22Rv1 (cell line): Measurements from ENCODE around the gene TLCD2.
A peak's percentile ranks its signal among the peaks of the same experiment; 100 is the strongest.
"Not testable (repeated sequence)": the region's sequence is repeated elsewhere in the genome, so short reads cannot be mapped to it uniquely, and the experiment has no call there.

Source experiments
- H3K27ac ChIP-seq: fragments of 450-650 bp; 2 replicates; pipeline ENCODE4 v1.5.1; 2017
- ZFX ChIP-seq: fragments of 450-650 bp; IDR thresholded peaks from 2 replicates; pipeline ENCODE4 v1.6.1; 2017; ENCODE audit warnings: antibody characterized with exemption, borderline replicate concordance
- TF ChIP-seq, protein P1 (sequence below): fragments of 450-650 bp; IDR thresholded peaks from 2 replicates; pipeline ENCODE4 v1.5.1; 2017; ENCODE audit warnings: mild to moderate bottlenecking

Gene TLCD2

DNA sequence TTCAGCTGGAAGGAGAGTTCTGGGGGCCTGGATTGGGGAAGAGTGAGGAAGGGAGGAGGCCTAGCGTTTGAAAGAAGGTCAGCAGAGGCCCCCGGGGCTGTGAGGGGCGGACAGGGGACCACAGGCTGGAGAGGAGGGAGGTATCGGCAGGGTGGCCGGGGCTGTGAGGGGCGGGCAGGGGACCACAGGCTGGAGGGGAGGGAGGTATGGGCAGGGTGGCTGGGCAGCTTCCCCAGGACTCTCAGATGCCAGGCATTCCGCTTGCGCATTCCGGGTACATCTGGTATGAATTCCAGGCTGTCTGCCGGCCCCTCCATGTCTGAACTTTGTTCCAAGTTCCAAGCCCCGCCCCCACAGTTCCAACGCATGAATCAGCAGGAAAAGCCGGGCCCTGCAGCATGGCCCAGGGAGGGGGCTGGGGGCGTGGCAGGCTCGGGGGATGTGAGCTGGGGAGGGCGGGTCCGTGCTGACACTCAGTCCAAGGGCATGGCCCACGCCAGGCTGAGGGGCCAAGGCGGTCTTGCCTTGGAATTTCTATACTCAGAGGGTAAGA is 4.3 kb upstream of the TLCD2 start:
- H3K27ac ChIP-seq: peak overlapping the region; percentile 100
- no peak for TF ChIP-seq ZFX
- TF ChIP-seq, protein P1, sequence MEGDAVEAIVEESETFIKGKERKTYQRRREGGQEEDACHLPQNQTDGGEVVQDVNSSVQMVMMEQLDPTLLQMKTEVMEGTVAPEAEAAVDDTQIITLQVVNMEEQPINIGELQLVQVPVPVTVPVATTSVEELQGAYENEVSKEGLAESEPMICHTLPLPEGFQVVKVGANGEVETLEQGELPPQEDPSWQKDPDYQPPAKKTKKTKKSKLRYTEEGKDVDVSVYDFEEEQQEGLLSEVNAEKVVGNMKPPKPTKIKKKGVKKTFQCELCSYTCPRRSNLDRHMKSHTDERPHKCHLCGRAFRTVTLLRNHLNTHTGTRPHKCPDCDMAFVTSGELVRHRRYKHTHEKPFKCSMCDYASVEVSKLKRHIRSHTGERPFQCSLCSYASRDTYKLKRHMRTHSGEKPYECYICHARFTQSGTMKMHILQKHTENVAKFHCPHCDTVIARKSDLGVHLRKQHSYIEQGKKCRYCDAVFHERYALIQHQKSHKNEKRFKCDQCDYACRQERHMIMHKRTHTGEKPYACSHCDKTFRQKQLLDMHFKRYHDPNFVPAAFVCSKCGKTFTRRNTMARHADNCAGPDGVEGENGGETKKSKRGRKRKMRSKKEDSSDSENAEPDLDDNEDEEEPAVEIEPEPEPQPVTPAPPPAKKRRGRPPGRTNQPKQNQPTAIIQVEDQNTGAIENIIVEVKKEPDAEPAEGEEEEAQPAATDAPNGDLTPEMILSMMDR: no peak

DNA sequence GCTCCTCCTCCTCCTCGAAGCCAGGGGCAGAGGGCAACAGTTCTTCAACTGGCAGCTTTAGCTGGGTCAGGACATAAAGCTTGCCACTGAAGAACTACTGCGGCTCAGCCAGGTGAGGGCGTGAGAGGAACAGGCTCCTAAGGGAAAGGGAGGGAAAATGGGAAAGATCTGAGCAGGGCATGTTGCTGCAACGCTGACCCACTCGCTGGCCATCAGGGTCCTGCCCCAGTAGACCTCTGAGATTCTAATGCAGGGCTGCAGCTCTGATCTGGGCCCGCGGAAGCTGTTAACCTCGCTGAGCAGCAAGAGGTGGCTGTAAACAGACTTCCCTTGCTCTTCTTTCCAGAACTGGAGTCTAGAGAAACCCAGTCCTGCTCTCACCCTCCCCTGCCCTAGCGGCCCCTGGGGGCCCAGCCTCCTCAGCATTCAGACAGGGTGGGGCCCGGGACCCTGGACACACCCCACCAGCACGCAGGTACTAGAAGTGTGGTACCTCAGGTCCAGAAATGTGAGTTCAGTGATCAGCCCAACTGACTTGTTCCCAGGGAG is 3.8 kb upstream of the TLCD2 start:
- H3K27ac ChIP-seq: peak overlapping the region; percentile 100
- TF ChIP-seq, protein P1: peak; percentile 75
- no peak for TF ChIP-seq ZFX

DNA sequence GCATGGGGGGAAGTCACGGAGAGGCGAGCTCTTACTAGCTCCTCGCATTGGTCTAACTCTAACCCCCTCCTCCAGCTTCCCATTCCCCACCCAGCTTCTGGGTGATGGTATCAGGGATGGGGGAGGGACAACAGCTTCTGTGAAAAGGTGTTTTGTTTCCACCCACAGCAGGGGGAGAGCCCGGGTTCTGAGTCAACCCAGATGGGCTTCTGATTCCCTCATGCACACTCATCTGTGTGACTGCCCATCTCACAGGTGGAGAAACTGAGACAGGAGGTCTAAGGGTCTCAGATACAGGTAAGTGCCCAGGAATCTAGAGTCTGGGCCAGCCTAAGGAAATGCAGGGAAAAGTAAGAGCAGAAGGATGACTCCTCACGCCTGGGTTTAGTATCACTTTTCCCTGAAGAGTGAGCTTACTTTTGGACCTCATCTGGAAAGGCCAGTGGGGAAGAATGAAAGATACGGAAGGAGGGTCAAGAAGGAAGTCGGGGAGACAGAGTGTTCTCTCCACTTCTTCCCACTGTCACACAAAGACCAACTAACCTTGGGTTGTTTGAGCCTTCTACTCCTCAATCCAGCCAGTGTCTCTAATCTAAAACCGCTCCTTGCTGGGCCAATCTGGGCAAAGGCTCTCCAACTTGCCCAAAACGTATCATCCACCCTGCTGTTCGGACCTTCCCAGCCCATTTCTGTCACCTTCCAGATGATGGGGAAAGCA is 3.1 kb upstream of the TLCD2 start:
- no peak for TF ChIP-seq ZFX
- TF ChIP-seq, protein P1: no peak
- peak overlapping the region; percentile 100 for H3K27ac ChIP-seq

DNA sequence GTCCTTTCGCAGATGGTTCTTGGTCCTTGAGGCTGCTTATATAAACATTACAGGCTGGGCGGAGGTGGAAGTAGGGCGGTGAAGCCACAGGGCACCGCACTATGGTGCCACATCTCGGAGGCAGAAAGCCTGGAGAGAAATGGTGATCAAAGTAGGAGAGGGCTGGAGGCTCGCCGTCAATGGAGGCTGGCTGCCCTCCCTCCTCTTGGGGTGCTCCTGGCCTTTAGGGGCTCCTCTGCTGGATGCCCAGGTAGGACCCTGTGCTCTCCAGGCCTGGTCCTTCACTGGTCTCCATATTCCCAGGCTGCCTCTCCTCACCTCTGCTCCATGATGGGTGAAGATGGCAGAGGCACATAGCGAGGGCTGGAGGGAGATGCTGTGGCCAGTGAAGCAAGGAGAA is 2.1 kb upstream of the TLCD2 start:
- TF ChIP-seq ZFX: no peak
- TF ChIP-seq, protein P1: no peak
- H3K27ac ChIP-seq: peak overlapping the region; percentile 100

DNA sequence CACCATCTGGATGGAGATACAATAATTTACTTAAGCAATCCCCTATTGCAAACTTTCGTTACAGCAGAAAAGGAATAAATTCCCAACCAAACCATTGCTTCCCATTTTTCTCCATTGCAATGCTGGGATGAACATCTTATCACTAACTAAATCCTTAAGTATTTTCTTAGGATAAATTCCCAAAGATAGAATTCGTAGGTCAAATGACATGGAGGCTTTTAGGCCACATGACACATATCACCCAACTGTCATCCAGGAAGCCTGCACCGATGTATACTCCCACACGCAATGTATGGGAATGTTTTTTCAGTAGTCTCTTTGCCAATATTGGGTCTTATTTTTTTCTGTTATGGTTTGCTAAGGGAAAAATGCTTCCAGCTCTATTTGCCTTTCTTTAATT is 1.6 kb upstream of the TLCD2 start:
- TF ChIP-seq, protein P1: no peak
- TF ChIP-seq ZFX: no peak
- H3K27ac ChIP-seq: peak overlapping the region; percentile 100

DNA sequence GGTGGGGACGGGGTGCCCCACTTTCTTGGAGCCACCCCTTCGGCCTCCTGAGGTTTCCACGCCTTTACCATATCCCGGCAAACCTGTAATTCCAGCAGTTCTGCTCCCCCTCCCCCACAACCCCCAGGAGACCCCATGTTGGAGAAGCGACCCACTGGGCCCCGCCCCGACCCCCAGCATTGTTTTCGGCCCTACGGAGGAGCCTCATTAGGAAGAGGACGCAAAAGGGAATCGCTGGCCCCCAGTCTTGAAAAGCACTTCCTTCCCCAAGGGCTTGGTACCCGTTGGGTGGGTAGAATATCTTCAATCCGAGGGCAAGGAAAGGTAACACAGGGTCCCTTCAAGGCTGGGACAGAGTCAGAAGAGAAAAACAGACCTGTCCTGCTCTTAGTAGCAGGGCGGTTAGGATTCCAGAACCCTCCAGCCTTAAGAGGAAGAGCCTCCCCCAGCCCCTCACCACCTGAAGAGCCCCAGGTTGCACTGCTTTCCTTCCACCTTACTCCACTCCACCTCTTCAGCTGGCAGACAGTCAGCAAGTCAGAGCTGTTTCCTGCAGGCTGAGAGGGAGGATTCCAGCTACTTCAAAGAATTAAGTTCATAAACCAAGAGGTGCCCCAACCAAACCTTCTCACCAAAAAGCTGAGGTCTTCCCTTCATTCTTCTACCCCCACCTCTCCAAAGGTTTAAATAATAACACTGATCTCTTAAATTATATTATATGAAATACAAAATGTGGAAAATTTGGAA is 803 bp upstream of the TLCD2 start:
- H3K27ac ChIP-seq: peak overlapping the region; percentile 100
- no peak for TF ChIP-seq ZFX
- TF ChIP-seq, protein P1: no peak

DNA sequence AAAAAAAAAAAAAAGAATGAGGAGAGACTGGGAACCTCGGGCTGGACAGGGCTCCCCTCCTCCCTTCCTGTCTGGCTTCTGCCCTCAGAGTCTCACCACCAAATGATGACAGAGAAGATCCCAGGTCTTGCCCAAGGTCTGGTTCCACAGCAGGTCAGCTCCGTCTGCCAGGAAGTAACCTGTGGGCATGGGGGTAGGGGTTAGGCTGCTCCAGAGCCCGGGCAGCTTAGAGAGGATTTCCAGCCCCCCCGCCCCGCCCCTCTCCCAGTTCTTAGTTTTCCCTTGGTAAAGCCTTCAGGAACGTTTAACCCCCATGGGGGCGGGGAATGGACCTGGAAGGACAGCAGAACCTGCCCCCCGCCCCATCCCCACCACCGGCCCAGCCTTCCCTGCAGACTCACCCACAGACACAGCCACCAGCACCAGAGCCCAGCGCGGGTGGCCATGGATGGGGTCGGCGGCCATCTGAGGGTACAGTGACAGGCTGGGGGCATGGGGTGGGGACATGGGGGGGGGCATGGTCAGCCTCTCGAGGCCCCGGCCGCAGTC is 700 bp downstream of the TLCD2 start:
- no peak overlapping the region; the same call in 1 of the 2 replicates for H3K27ac ChIP-seq
- TF ChIP-seq, protein P1: no peak
- TF ChIP-seq ZFX: no peak

DNA sequence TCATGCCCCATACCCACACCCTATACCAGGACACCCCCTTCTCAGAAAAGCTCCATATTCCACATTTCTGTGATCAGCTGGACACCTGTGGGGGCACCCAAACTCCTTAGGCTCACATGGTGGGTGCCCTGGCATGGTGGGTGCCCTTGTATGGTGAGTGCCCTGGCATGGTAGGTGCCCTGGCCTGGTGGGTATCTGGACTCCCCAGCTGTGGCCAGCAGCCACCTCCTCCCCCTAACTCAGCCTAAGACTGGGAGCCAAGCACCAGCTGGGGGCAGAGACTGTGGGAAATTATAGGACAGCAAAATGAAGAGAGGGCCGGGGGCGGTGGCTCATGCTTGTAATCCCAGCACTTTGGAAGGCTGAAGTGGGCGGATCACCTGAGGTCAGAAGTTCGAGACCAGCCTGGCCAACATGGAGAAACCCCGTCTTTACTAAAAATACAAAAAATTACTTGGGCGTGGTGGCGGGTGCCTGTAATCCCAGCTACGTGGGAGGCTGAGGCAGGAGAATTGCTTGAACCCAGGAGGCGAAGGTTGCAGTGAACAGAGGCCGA is 1.3 kb downstream of the TLCD2 start:
- not testable (repeated sequence) for H3K27ac ChIP-seq
